ENCODE results near the gene RAB43.

Gene RAB43

DNA sequence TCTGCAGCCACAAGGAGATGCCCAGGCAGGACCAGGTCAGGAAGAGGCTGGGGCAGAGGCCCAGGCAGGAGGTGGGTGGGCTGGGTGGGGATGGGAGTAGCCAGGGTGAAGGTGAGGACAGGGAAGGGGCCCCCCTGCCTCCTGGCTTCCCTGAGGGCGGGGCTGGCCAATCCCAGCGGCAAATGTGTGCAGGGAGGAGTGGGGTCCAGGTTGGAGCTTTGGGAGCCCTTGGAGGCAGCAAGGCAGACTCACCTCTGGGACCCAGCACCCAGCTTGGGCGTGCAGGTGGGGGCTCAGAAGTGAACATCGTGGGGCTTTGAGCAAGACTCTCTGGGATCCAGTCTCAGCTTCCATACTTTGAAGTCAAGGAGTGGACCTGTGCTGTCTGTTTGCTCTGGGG lies 35.8 kb downstream of the RAB43 start:
- no peak for TF ChIP-seq CTCF (conservative IDR thresholded peaks at IDR 0.05; ENCODE audit: low read length)
- TF ChIP-seq EZH2phosphoT487 (IDR thresholded peaks at IDR 0.05; ENCODE audit: borderline replicate concordance), result no peak
- Histone ChIP-seq H3K9me3 (ENCODE audit: insufficient read depth, low read depth, low read length) (no peaks in the 10 kb centered on the region), H3K27me3 (ENCODE audit: insufficient read depth, low read length, poor library complexity, severe bottlenecking) (no peaks in the 10 kb centered on the region), H4K20me1 (ENCODE audit: insufficient read depth, low read length, poor library complexity, severe bottlenecking) (no peaks in the 10 kb centered on the region), H3K4me2 (ENCODE audit: low read depth, low read length, poor library complexity, severe bottlenecking) (no peak overlapping the region), H3K36me3 (ENCODE audit: insufficient read depth, low read length) (no peaks in the 10 kb centered on the region), H3K4me1 (ENCODE audit: insufficient read depth, low read length, poor library complexity, severe bottlenecking) (no peaks in the 10 kb centered on the region), H3K9ac (ENCODE audit: low read depth, low read length, poor library complexity, severe bottlenecking) (no peak overlapping the region), H3K79me2 (ENCODE audit: insufficient read depth, low read length) (no peaks in the 10 kb centered on the region), H3K4me3 (ENCODE audit: low read length, poor library complexity, severe bottlenecking) (no peak overlapping the region), H2AFZ (ENCODE audit: low read length) (no peak overlapping the region), H3F3A (ENCODE audit: low read depth) (no peaks in the 10 kb centered on the region), H3K9me2 (replicated peaks; ENCODE audit: low read depth, low read length) (no peaks in the 10 kb centered on the region)

GRCh38 chr3:129085165-129085715 lies 36.4 kb downstream of the RAB43 start:
- H3K4me3 ChIP-seq (ENCODE audit: low read length, poor library complexity, severe bottlenecking), result no peak overlapping the region
- H3K9me2 ChIP-seq (replicated peaks; ENCODE audit: low read depth, low read length), result no peaks in the 10 kb centered on the region
- no peaks in the 10 kb centered on the region for H3K9me3 ChIP-seq (ENCODE audit: insufficient read depth, low read depth, low read length)
- no peak overlapping the region for H3K4me2 ChIP-seq (ENCODE audit: low read depth, low read length, poor library complexity, severe bottlenecking)
- H3K9ac ChIP-seq (ENCODE audit: low read depth, low read length, poor library complexity, severe bottlenecking), result no peak overlapping the region
- H3K27me3 ChIP-seq (ENCODE audit: insufficient read depth, low read length, poor library complexity, severe bottlenecking), result no peaks in the 10 kb centered on the region
- no peaks in the 10 kb centered on the region for H3F3A ChIP-seq (ENCODE audit: low read depth)
- H4K20me1 ChIP-seq (ENCODE audit: insufficient read depth, low read length, poor library complexity, severe bottlenecking), result no peaks in the 10 kb centered on the region
- no peaks in the 10 kb centered on the region for H3K4me1 ChIP-seq (ENCODE audit: insufficient read depth, low read length, poor library complexity, severe bottlenecking)
- H3K79me2 ChIP-seq (ENCODE audit: insufficient read depth, low read length), result no peaks in the 10 kb centered on the region
- H2AFZ ChIP-seq (ENCODE audit: low read length), result no peak overlapping the region
- TF ChIP-seq CTCF (conservative IDR thresholded peaks at IDR 0.05; ENCODE audit: low read length) (no peak), EZH2phosphoT487 (IDR thresholded peaks at IDR 0.05; ENCODE audit: borderline replicate concordance) (no peak)
- no peaks in the 10 kb centered on the region for H3K36me3 ChIP-seq (ENCODE audit: insufficient read depth, low read length)

DNA sequence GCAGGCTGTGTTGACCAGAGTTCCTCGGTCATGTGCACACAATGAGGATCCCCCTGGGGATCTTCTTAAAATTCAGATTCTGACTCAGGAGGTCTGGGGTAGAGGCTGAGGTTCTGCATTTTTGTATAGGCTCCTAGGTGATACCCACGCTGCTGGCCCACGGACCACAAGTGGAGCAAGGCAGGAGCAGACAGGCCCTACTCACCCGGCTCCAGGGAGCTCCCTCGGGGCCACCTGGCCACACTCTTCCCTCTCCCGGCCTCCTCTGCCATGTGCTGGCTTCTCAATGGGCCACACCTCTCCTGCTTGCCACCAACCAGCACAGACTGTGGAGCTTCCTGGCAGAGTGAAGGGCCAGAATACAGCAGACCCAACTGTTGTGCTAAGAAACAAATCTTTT lies 37.1 kb downstream of the RAB43 start:
- no peaks in the 10 kb centered on the region for H3K79me2 ChIP-seq (ENCODE audit: insufficient read depth, low read length)
- no peaks in the 10 kb centered on the region for H4K20me1 ChIP-seq (ENCODE audit: insufficient read depth, low read length, poor library complexity, severe bottlenecking)
- no peak overlapping the region for H2AFZ ChIP-seq (ENCODE audit: low read length)
- H3K9ac ChIP-seq (ENCODE audit: low read depth, low read length, poor library complexity, severe bottlenecking), result no peak overlapping the region
- no peaks in the 10 kb centered on the region for H3K4me1 ChIP-seq (ENCODE audit: insufficient read depth, low read length, poor library complexity, severe bottlenecking)
- no peak overlapping the region for H3K4me2 ChIP-seq (ENCODE audit: low read depth, low read length, poor library complexity, severe bottlenecking)
- H3K36me3 ChIP-seq (ENCODE audit: insufficient read depth, low read length), result no peaks in the 10 kb centered on the region
- no peaks in the 10 kb centered on the region for H3K9me3 ChIP-seq (ENCODE audit: insufficient read depth, low read depth, low read length)
- no peaks in the 10 kb centered on the region for H3F3A ChIP-seq (ENCODE audit: low read depth)
- no peaks in the 10 kb centered on the region for H3K9me2 ChIP-seq (replicated peaks; ENCODE audit: low read depth, low read length)
- H3K4me3 ChIP-seq (ENCODE audit: low read length, poor library complexity, severe bottlenecking), result no peak overlapping the region
- no peak for TF ChIP-seq EZH2phosphoT487 (IDR thresholded peaks at IDR 0.05; ENCODE audit: borderline replicate concordance)
- no peak for TF ChIP-seq CTCF (conservative IDR thresholded peaks at IDR 0.05; ENCODE audit: low read length)
- H3K27me3 ChIP-seq (ENCODE audit: insufficient read depth, low read length, poor library complexity, severe bottlenecking), result no peaks in the 10 kb centered on the region

All from Loucy (cell line).